RPMI7951 (cell line): ENCODE measurements around the gene TNIP2. TPM values are rescaled to one million over a fixed set of nuclear protein-coding genes. Genes with fewer than 3 reads are reported as not detected.
"Not testable (repeated sequence)": the region's sequence is repeated elsewhere in the genome, so short reads cannot be mapped to it uniquely, and the experiment has no call there.

Source experiments
- DNase-seq: peaks from one replicate; pipeline ENCODE4 v3.0.0-alpha.2; 2012; ENCODE audit warnings: low read depth
- total RNA-seq: library from RNA; depleted of rRNA; stranded (reverse); fragments of >200 nt; shearing (Covaris generic); gene quantifications from 2 replicates; pipeline ENCODE4 v1.2.3, GENCODE V29; 2014

TNIP2 gene
- total RNA-seq, 1 experiment from 2014 or later = 23.3 TPM

- no peak for DNase-seq
Observed at GRCh38 chr4:2744576-2745270, 11.4 kb downstream of the TNIP2 start.

GRCh38 chr4:2743518-2744445, 12.4 kb downstream of the TNIP2 start:
- DNase-seq = no peak

- no peak for DNase-seq
Observed at GRCh38 chr4:2742823-2743517, 13.2 kb downstream of the TNIP2 start.

GRCh38 chr4:2742081-2742822, 13.9 kb downstream of the TNIP2 start:
- no peak for DNase-seq

GRCh38 chr4:2741626-2742025, 14.5 kb downstream of the TNIP2 start:
- no peak for DNase-seq

GRCh38 chr4:2738296-2738695, 17.8 kb downstream of the TNIP2 start:
- DNase-seq = not testable (repeated sequence)

- DNase-seq = no peak
Observed at GRCh38 chr4:2735869-2736268, 20.3 kb downstream of the TNIP2 start.

- peak; percentile 39 for DNase-seq
Observed at GRCh38 chr4:2734612-2735011, 21.5 kb downstream of the TNIP2 start.

GRCh38 chr4:2733844-2734574, 22.1 kb downstream of the TNIP2 start:
- no peak for DNase-seq

- DNase-seq = no peak
Observed at GRCh38 chr4:2733001-2733843, 22.9 kb downstream of the TNIP2 start.

GRCh38 chr4:2732526-2732925, 23.6 kb downstream of the TNIP2 start:
- DNase-seq = no peak

- no peak for DNase-seq
Observed at GRCh38 chr4:2731907-2732317, 24.2 kb downstream of the TNIP2 start.

GRCh38 chr4:2729533-2729875, 26.6 kb downstream of the TNIP2 start:
- no peak for DNase-seq

GRCh38 chr4:2728806-2729532, 27.2 kb downstream of the TNIP2 start:
- no peak for DNase-seq

GRCh38 chr4:2728221-2728620, 27.9 kb downstream of the TNIP2 start:
- no peak for DNase-seq

GRCh38 chr4:2726881-2727280, 29.3 kb downstream of the TNIP2 start:
- DNase-seq = not testable (repeated sequence)

- no peak for DNase-seq
Observed at GRCh38 chr4:2725380-2725779, 30.8 kb downstream of the TNIP2 start.

- no peak for DNase-seq
Observed at GRCh38 chr4:2723751-2724150, 32.4 kb downstream of the TNIP2 start.

GRCh38 chr4:2722033-2722432, 34.1 kb downstream of the TNIP2 start:
- DNase-seq = no peak
